Spleen (tissue), 11 donors: ENCODE measurements around the gene C11orf21. TPM values are rescaled to one million over a fixed set of nuclear protein-coding genes. Genes with fewer than 3 reads are reported as not detected.

Experiments used
- DNase-seq: peaks from one replicate; pipeline ENCODE4 v3.0.0-alpha.2; 2020
- H3K27ac ChIP-seq, 8 donors: fragments of 200-600 bp; sonication (generic) in 7 of 8; 1 replicate in 4 of 8; 2 replicates in 4 of 8; pipeline versions ENCODE4 v1.5.0 to v1.8.0; 2016 to 2021; ENCODE audit warnings: inconsistent platforms in 4 of 8, mild to moderate bottlenecking in 4 of 8, moderate library complexity in 1 of 8
- H3K27me3 ChIP-seq, 7 donors: fragments of 200-600 bp; sonication (generic) in 6 of 7; replicated peaks in 1 of 7; 1 replicate in 4 of 7; 2 replicates in 3 of 7; pipeline versions ENCODE4 v1.5.0 to v1.8.0; 2016 to 2021; ENCODE audit warnings: inconsistent platforms in 3 of 7, mild to moderate bottlenecking in 1 of 7
- H3K36me3 ChIP-seq, 6 donors: fragments of 200-600 bp; sonication (generic) in 5 of 6; 1 replicate in 4 of 6; 2 replicates in 2 of 6; pipeline versions ENCODE4 v1.5.0 to v1.8.0; 2016 to 2021; ENCODE audit warnings: inconsistent platforms in 2 of 6
- H3K4me1 ChIP-seq, 6 donors: fragments of 200-600 bp; sonication (generic) in 5 of 6; 1 replicate in 3 of 6; 2 replicates in 3 of 6; pipeline versions ENCODE4 v1.5.0 to v1.8.0; 2016 to 2021; ENCODE audit warnings: inconsistent platforms in 3 of 6
- H3K4me3 ChIP-seq, 8 donors: fragments of 200-600 bp; sonication (generic) in 7 of 8; 1 replicate in 4 of 8; 2 replicates in 4 of 8; pipeline versions ENCODE4 v1.5.0 to v1.8.0; 2016 to 2021; ENCODE audit warnings: inconsistent platforms in 4 of 8, mild to moderate bottlenecking in 4 of 8, moderate library complexity in 2 of 8
- H3K9me3 ChIP-seq, 8 donors: fragments of 200-600 bp; sonication (generic) in 7 of 8; 1 replicate in 4 of 8; 2 replicates in 4 of 8; pipeline versions ENCODE4 v1.5.0 to v1.8.0; 2016 to 2021; ENCODE audit warnings: inconsistent platforms in 4 of 8
- CTCF ChIP-seq, 11 experiments: fragments of 200-600 bp in 7 of 11; fragments of 450-650 bp in 4 of 11; sonication (generic) in 4 of 11; IDR thresholded peaks in 8 of 11; conservative IDR thresholded peaks in 3 of 11; 1 replicate in 7 of 11; 2 replicates in 4 of 11; pipeline versions ENCODE4 v1.4.0 to v1.8.0; 2016 to 2021; ENCODE audit warnings: antibody characterized with exemption in 11 of 11, inconsistent platforms in 4 of 11, mild to moderate bottlenecking in 1 of 11
- POLR2A ChIP-seq, 3 donors: fragments of 450-650 bp; IDR thresholded peaks; one replicate each; pipeline ENCODE4 v1.5.1; 2017; ENCODE audit warnings: antibody characterized with exemption in 3 of 3, mild to moderate bottlenecking in 1 of 3
- POLR2AphosphoS5 ChIP-seq, 3 donors: sonication (generic); formaldehyde crosslinking; IDR thresholded peaks; one replicate each; pipeline ENCODE4 v1.5.1; 2017; ENCODE audit warnings: antibody characterized with exemption in 3 of 3
- WGBS, 5 donors: extraction: QIAGEN DNeasy Blood & Tissue Kit in 3 of 5; methylation state at CpG; one replicate each; pipeline versions ENCODE4 v1.1.5 to v1.1.7; 2013 to 2018; 5-methylcytosine and 5-hydroxymethylcytosine counted together
- intact Hi-C: fragments of 100-400 bp; cut with DNase I; formaldehyde crosslinking; loops from one replicate; pipeline ENCODE4 v1.15.0; 2023; ENCODE audit warnings: low total_unique reads
- polyA plus RNA-seq, 3 donors: library from polyadenylated mRNA; stranded (reverse); fragments of 200-250 nt; gene quantifications; one replicate each; pipeline ENCODE4 v1.2.1, GENCODE V29; 2013
- total RNA-seq, 7 donors: library from RNA; depleted of rRNA in 3 of 7; stranded (reverse); fragments of >200 nt in 3 of 7; fragmentation: NEBNext Ultra II Directional in 4 of 7; extraction: Animal tissue kit (Norgen Biotek cat#: 25700) in 4 of 7; gene quantifications; one replicate each; pipeline versions ENCODE4 v1.1.0 to v1.2.1, GENCODE V29; 2016 to 2021
- donor health status: healthy with polysubstance abuse.
- donor health status: DM: no; HTN: no; CAD: no; lungs with moderate emphysema.
- donor health status: DM: no; HTN: no; CAD: no.
- donor health status: Bipolar disorder and iron deficiency.
- donor health status: healthy.
- donor health status: DM: no; HTN: no; CAD: no.
- donor health status: DM: yes; HTN: yes; CAD: no.

The C11orf21 gene
- total and polyA plus RNA-seq, 10 donors: 8.6 to 24.9 (median 17.1) TPM

- intact Hi-C loops: no loop called here
- Histone ChIP-seq H3K4me1 (no peaks in the 10 kb centered on the region), H3K27me3 (no peaks in the 10 kb centered on the region), H3K27ac (no peak overlapping the region), H3K9me3 (peaks cover 0 to 17% (median 10%) of the 10 kb centered on the region in 8 donors), H3K4me3 (no peak overlapping the region), H3K36me3 (no peaks in the 10 kb centered on the region)
- no peak for DNase-seq
- TF ChIP-seq POLR2AphosphoS5 (IDR thresholded peaks at IDR 0.05) (no peak), CTCF (IDR thresholded peaks at IDR 0.05 in 8 of 11, conservative IDR thresholded peaks at IDR 0.05 in 3 of 11) (no peak)
- WGBS, 5 donors: 91 to 97% (median 92%) methylated on average over 5 of the region's 5 CpGs
These were observed 29.7 kb upstream of the C11orf21 start for GRCh38 chr11:2331404-2331803.

GRCh38 chr11:2330696-2331095, 29.0 kb upstream of the C11orf21 start:
- TF ChIP-seq CTCF (IDR thresholded peaks at IDR 0.05 in 8 of 11, conservative IDR thresholded peaks at IDR 0.05 in 3 of 11) (no peak), POLR2AphosphoS5 (IDR thresholded peaks at IDR 0.05) (no peak), POLR2A (IDR thresholded peaks at IDR 0.05) (no peak)
- no peak for DNase-seq
- H3K4me3 ChIP-seq: no peak overlapping the region

GRCh38 chr11:2329551-2329950, 27.8 kb upstream of the C11orf21 start:
- Histone ChIP-seq H3K36me3 (no peaks in the 10 kb centered on the region), H3K9me3 (peaks cover 0 to 17% (median 10%) of the 10 kb centered on the region in 8 donors), H3K27ac (no peak overlapping the region), H3K4me3 (no peak overlapping the region), H3K27me3 (no peaks in the 10 kb centered on the region), H3K4me1 (no peaks in the 10 kb centered on the region)
- intact Hi-C loops: no loop called here
- DNase-seq: no peak
- no peak for TF ChIP-seq POLR2A (IDR thresholded peaks at IDR 0.05)
- no peak for TF ChIP-seq POLR2AphosphoS5 (IDR thresholded peaks at IDR 0.05)
- 77 to 92% (median 83%) methylated on average over 9 of the region's 9 CpGs for WGBS, 5 donors

More at GRCh38 chr11:2330696-2331095, 29.0 kb upstream of the C11orf21 start:
- peaks cover 0 to 17% (median 10%) of the 10 kb centered on the region in 8 donors for H3K9me3 ChIP-seq
- H3K27ac ChIP-seq: no peak overlapping the region
- no peaks in the 10 kb centered on the region for H3K36me3 ChIP-seq
- intact Hi-C loops: no loop called here
- WGBS, 5 donors: 86 to 95% (median 93%) methylated on average over 6 of the region's 6 CpGs
- no peaks in the 10 kb centered on the region for H3K27me3 ChIP-seq
- H3K4me1 ChIP-seq: no peaks in the 10 kb centered on the region

- no peaks in the 10 kb centered on the region for H3K4me1 ChIP-seq
- H3K36me3 ChIP-seq: no peaks in the 10 kb centered on the region
- H3K27ac ChIP-seq: no peak overlapping the region
- DNase-seq: peak; percentile 35
- H3K4me3 ChIP-seq: no peak overlapping the region
- peaks cover 0 to 17% (median 10%) of the 10 kb centered on the region in 8 donors for H3K9me3 ChIP-seq
- WGBS, 5 donors: 92 to 95% (median 94%) methylated on average over 15 of the region's 15 CpGs
- intact Hi-C loops: no loop called here
- H3K27me3 ChIP-seq: no peaks in the 10 kb centered on the region
- TF ChIP-seq POLR2A (IDR thresholded peaks at IDR 0.05): no peak
- no peak for TF ChIP-seq POLR2AphosphoS5 (IDR thresholded peaks at IDR 0.05)
- TF ChIP-seq CTCF (IDR thresholded peaks at IDR 0.05 in 8 of 11, conservative IDR thresholded peaks at IDR 0.05 in 3 of 11): no peak
These were observed 27.1 kb upstream of the C11orf21 start for GRCh38 chr11:2328656-2329354.
